Stimulated activated CD8-positive, alpha-beta memory T cell treated with anti-CD3 and anti-CD28 coated beads, Interleukin-12 subunit alpha, Interleukin-12 subunit beta, amount 100 ng/mL, for 24 hours (primary cell): ENCODE measurements around the gene RASGRP4.
"Not testable (repeated sequence)": the region's sequence is repeated elsewhere in the genome, so short reads cannot be mapped to it uniquely, and the experiment has no call there.

Experiments
- DNase-seq: peaks from one replicate; pipeline ENCODE4 v3.0.0-alpha.2; 2020; ENCODE audit errors: extremely low read depth

The RASGRP4 gene, protein sequence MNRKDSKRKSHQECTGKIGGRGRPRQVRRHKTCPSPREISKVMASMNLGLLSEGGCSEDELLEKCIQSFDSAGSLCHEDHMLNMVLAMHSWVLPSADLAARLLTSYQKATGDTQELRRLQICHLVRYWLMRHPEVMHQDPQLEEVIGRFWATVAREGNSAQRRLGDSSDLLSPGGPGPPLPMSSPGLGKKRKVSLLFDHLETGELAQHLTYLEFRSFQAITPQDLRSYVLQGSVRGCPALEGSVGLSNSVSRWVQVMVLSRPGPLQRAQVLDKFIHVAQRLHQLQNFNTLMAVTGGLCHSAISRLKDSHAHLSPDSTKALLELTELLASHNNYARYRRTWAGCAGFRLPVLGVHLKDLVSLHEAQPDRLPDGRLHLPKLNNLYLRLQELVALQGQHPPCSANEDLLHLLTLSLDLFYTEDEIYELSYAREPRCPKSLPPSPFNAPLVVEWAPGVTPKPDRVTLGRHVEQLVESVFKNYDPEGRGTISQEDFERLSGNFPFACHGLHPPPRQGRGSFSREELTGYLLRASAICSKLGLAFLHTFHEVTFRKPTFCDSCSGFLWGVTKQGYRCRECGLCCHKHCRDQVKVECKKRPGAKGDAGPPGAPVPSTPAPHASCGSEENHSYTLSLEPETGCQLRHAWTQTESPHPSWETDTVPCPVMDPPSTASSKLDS

DNA sequence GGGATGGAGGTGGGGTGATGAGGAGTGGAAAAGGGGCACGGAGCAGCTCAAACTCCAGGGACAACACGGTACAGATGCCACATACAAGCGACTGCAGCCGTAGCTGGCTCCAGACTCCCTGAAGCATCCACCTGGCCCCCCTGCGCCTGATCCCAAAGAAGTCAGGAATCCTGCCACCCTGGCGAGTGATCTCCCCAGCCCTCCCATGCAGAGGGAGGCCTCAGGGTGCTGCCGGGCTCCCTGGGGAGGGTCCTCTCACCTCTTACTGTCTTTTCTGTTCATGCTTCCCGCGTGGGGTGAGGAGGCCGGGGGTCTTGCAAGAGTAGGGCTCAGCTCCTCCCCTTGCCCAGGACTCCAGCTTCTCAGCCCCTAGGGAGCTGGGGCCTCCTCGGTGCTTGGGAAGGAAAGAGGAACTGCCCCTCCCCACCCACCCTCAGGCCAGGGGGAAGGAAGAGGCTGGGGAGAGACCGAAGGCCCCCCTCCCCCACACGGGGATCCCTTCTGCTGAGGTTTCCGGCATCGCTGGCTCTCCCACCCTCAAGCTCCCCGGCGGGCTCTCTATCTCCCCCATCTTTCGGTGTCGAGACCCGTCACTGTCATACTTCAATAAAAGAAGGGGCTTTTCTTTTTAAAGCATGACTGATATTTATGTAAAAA, at the start of gene RASGRP4:
Gene RASGRP4, minus strand, starts transcription at position 410 of the 657 bp plus-strand sequence. Its CDS starts 128 bp downstream, at position 282.
- DNase-seq, result no peak

DNA sequence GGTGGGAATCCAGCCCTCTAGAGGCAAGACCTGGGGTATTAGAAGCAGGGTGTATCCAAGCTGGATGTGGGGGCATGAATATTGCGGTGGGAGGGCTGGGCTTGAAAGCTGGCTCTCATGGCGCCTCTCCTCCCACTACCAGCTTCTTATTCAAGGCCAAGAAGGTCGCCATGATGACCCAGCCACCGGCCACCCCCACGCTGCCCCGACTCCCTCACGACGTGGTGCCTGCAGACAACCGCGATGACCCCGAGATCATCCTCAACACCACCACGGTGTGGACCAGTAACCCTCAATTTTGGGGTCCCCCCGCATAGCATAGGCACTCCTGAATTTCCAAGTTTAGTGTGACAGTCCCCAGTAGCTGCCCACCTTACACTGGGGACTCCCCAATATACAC, 49.2 kb upstream of the RASGRP4 start:
- DNase-seq, result no peak

DNA sequence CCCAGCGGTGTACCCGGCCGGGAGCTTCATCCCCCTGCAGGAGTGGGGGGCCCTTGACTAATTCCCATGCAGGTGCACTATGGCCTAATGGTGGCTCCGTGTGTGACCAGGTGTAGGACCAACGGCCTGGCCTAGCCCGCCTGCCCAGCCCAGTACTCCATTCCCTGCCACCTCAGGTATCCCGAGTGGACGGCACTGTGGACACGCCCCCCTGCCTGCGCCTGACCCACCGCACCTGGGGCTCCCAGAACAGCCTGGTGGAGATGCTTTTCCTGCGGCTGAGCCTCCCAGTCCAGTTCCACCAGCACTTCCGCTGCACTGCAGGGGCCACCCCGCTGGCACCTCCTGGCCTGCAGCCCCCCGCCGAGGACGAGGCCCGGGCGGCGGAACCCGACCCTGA, 47.2 kb upstream of the RASGRP4 start:
- DNase-seq, result no peak

DNA sequence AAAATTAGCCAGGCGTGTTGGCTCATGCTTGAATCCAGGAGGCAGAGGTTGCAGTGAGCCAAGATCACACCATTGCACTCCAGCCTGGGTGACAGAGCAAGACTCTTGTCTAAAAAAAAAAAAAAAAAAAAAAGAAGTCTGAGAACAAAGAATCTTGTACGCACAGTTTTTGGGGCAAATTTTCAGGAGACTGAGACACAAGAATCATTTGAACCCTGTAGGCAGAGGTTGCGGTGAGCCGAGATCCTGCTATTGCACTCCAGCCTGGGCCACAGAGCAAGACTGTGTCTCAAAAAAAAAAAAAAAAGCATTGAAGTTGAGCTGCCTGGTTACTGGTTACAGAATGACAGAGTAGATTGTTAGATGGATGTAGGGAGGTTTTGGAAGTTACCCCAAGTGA, 46.7 kb upstream of the RASGRP4 start:
- not testable (repeated sequence) for DNase-seq

DNA sequence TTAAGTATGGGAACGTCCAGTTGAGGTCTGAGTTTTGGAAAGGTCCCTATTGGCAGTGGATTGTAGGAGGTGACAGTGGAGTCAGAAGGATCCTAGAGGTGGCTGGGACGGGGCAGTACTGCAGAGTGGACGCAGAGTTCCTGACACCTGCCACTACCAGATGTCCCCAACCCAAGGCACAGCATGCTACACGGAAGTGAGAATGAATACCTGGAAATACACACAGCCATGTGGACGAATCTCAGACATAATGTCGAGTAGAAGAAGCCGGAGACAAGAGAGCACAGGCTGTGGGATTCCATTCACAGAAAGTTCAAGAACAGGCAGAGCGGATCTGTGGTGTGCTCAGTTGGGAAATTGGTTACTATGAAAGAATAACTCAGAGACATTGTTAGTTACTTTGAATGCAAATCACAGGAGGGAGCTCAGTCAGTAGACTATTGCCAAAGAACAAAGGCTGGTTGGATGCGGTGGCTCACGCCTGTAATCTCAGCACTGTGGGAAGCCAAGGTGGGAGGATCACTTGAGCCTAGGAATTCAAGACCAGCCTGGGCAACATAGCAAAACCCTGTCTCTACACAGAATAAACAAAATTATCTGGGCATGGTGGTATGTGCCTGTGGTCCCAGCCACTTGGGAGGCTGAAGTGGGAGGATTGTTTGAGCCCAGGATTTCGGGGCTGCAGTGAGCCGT, 44.9 kb upstream of the RASGRP4 start:
- DNase-seq, result no peak

DNA sequence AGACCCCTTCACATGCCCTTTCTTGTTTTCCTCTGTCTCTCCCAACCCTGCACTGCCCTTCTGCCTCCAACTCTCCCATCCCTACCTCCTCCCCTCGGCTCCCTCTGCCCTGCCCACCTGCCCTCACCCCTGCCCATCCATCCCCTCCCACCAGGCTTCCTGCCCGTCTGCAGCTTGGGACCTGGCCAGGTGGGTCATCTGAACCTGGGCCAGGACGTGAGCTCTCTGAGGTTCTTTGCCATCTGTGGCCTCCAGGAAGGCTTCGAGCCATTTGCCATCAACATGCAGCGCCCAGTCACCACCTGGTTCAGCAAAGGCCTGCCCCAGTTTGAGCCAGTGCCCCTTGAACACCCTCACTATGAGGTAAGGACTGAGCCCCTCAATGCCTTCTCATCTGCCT, 43.1 kb upstream of the RASGRP4 start:
- no peak for DNase-seq

DNA sequence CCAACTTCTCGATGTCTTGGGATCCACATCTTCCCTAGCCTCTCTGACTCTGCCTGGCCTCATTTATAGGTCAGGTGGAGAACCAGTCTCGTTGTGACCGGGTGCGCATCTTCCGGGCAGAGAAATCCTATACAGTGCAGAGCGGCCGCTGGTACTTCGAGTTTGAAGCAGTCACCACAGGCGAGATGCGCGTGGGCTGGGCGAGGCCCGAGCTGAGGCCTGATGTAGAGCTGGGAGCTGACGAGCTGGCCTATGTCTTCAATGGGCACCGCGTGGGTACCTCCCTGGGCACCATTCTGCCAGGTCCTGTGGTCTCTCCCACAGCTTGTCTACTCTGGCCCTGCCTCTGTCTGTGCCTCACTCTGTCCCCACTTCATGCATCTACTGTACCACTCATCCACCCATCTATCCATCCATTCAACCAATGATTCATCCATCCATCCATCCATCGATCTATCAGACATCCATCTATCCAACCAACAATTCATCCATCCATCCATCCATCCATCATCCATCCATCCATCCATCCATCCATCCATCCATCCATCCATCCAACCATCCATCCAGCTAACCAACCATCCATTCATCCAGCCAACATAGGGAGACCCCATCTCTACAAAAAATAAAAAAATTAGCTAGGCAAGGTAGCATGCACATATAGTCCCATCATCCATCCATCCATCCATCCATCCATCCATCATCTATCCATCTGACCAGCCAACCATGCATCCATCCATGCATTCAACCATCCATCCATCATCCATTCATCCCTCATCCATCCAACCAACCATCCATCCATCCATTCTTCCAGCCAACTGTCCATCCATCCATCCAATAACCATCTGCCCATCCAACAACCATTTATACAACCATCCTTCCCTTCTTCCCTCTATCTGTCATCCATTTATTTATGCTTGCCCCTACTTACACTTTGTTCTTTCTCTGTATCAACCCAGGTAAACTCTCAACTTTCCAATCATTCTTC, 41.8 kb upstream of the RASGRP4 start:
- no peak for DNase-seq

DNA sequence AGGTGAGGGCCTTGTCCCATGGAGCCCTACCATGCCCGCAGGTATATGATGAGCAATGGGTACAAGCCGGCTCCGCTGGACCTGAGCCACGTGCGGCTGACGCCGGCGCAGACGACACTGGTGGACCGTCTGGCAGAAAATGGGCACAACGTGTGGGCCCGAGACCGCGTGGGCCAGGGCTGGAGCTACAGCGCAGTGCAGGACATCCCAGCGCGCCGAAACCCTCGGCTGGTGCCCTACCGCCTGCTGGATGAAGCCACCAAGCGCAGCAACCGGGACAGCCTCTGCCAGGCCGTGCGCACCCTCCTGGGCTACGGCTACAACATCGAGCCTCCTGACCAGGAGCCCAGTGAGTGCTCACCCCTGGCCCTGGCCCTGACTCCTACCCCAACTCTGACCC, 40.0 kb upstream of the RASGRP4 start:
- DNase-seq, result no peak

DNA sequence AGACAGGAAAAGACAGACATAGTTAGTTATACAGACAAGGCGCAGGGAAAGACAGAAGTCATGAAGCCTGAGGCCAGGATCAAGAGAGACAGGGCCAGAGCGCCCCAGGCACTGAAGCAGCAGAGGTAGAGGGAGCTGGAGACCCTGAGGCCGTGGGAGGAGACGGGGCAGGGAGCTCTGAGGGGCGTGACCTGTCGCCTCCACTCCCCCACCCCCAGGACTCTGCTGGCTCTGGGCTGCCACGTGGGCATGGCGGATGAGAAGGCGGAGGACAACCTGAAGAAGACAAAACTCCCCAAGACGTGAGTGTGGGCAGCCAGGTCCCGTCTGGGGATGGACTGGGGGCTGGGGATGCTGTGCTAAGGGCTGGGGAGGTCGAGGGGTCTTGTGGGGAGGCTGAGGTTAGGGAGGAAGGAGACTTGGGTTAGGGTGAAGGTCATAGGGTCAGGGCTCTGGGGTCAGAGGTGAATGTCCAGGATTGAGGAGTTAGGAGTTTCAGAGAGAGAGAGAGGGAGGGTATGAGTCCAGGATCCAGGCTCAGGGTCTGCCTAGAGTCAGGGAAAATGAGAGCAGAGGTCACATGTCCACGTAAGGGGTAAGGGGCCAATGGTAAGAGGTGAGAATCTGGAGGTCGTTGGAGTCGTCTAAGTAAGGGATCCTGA, 38.5 kb upstream of the RASGRP4 start:
- no peak for DNase-seq

DNA sequence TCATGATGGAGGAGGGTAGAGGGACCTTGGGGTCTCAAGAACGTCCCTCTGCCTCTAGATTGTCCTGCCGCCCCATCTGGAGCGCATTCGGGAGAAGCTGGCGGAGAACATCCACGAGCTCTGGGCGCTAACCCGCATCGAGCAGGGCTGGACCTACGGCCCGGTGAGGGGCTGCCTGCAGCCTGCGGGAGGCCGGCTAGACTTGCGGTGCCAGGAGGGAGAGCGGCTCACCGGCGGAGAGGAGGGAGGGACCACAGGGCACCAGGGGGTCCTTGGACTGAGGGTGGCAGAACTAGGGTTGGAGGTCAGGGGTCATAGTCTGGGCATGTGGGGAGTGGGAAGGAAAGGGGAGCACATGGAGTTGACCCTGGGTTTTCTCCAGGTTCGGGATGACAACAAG, 37.3 kb upstream of the RASGRP4 start:
- no peak for DNase-seq

DNA sequence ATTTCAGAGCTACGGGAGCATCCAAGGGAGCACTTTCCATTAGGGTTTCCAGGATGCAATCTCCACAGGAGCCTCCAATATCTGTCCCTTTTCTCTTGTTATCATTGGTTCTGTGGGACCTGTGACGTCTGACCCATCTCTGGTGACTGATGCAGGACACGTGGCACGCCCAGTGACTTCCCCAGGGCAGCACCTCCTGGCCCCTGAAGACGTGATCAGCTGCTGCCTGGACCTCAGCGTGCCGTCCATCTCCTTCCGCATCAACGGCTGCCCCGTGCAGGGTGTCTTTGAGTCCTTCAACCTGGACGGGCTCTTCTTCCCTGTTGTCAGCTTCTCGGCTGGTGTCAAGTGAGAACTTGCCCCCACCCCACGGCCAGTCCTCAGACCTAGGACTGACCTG, 33.0 kb upstream of the RASGRP4 start:
- DNase-seq, result no peak

DNA sequence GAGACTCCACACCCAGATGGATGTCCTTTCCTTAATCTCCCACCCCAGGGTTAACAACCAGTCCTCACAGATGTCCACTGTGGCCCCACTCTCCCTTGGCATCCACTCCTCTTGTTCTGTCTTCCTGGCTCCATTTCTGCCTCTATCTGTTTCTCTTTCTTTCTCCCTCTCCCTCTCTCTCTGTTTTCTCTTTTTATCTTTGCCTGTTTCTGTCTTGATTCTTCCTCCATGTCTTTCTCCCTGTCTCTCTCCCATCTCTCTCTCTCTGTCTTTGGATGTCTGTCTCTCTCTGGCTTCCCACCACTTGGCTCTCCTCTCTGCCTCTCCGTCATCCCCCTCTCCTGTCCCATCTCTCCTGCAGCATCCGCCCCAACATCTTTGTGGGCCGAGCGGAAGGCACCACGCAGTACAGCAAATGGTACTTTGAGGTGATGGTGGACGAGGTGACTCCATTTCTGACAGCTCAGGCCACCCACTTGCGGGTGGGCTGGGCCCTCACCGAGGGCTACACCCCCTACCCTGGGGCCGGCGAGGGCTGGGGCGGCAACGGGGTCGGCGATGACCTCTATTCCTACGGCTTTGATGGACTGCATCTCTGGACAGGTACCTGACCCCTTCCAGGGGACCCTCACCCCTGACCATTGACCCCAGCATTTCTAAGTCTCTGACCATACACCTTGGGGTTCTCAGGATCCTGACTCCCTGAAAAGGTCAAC, 31.8 kb upstream of the RASGRP4 start:
- DNase-seq, result no peak

DNA sequence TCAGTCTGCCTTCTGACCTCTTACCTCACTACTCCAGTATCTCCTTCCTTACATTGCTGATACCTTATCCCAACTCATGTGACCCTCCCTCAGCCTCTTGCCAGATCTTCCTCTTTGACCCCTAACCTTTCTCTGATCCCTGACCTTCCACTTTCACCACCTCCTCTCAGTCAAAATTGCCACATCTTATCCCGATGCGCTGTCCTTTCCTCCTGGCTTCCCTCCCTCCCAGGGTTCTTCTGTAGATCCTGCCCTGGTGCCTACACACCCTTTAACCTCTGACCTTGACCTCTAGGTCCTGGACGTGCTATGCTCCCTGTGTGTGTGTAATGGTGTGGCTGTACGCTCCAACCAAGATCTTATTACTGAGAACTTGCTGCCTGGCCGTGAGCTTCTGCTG, 31.2 kb upstream of the RASGRP4 start:
- DNase-seq, result no peak

DNA sequence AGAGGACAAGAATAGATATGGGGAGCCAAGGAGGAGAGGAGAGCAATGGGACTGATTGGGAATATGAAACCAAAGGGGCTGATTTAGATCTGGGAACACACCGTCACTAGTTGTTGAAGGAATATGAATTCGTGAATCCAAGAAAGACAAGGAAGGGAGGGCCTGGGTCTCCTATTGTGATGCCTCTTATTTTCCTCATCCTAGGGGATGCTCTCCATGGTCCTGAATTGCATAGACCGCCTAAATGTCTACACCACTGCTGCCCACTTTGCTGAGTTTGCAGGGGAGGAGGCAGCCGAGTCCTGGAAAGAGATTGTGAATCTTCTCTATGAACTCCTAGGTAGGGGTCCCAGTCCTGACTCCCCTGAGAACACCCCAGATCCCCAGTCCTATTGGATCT, 29.0 kb upstream of the RASGRP4 start:
- DNase-seq, result no peak

DNA sequence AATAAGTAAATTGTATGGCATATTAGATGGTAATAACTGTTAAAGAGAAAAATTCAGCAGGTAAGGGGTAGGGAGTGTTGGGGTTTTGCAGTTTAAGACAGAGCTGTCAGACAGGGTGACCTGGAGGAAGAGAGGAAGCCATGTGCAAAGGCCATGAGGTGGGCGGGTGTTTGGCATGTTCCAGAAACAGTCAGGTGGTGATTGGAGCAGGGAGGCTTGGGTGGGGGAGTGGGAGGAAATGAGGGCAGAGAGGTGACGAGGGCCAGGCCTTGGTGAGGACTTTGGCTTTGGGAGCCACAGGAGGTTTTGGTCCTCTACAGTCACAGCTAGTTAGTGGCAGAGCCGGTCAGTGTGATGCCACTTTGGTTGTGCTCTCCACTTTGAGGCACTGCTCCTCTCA, 27.6 kb upstream of the RASGRP4 start:
- DNase-seq, result no peak

DNA sequence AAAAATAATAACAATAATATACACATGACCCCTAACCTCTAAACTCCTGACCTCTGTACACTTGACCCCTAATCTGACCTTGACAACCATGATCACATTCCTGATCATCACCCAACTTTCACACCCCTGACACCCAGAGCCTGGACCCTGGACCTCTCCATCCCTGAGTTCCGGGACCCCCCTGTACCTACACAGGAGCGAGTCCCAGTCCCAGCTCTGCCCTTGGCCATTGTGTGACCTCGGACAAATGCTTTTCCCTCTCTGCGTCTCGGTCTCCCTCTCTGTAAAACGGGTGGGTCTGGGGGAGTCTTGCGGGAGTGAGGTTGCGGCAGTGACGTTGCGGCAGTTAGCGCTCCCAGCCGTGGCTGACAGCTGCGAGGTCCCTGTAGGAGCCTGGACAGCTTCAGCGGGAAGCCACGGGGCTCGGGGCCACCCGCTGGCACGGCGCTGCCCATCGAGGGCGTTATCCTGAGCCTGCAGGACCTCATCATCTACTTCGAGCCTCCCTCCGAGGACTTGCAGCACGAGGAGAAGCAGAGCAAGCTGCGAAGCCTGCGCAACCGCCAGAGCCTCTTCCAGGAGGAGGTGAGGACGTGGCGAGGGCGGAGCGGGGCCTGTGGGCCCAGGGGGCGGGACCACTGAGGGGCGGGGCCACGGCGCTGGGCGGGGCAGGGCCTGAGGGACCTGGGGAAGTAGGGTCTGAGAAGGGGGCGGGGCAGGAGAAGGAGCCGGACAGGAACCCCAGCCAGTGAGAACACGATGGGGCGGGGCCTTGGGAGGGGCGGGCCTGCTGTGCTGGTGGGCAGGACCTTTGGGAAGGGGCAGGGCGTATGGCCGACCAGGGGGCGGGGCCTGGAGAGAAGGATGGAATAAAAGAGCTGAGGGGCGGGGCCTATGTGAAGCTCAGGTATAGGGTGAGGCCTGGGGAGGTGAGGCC, 26.7 kb upstream of the RASGRP4 start:
- DNase-seq, result no peak

DNA sequence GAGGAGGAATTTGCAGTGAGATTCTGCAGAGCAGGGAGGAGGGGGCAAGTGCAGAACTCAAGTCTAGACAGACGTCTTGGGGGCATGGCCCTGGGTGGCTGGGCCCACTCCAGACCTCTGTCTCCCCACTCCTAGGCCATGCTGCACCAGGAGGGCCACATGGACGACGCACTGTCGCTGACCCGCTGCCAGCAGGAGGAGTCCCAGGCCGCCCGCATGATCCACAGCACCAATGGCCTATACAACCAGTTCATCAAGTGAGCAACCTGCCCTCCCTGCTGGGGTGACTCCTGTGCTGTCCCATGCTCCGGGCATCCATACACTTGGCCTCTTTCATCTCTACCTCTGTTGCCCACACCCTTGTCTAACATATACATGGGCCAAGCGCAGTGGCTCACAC, 25.6 kb upstream of the RASGRP4 start:
- no peak for DNase-seq

DNA sequence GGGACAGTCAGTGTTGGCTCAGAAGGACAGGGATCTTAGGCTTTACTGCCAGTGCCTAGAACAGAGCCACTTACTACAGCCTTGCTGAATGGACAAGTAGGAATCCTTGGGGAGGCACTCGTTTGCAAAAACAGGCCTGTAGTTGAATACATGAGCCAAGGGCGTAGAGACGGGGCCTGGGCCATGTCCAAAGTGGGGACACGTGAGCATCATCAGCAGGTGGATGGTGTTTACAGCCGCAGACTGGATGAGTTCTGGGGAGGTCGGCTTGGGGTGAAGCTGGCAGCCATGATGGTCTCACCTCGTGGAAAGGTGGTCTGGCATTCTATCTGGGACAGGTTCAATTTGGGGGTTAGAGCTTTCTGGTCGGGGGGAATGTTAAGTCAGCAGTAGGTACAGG, 25.0 kb upstream of the RASGRP4 start:
- DNase-seq, result no peak

DNA sequence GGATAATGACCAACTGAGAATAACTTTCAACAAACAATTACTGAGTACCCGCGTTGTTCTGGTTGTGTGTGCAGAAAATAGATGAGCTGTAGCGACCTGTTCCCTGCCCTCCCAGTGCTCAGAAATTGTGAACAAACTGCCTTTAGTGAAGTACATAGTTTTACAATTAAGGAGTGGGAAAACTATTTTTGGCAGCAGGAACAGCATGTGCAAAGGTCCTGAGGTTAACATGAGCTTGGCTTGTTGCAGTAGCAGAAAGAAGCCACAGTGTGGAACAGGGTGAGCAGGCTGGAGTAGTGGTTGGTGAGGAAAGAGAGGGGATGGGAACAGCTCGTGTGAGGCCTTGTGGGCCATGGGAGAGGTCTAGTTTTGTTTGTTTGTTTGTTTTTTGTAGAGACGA, 23.5 kb upstream of the RASGRP4 start:
- DNase-seq, result no peak
